ENCODE measurements around the gene COPS3.
"Not testable (repeated sequence)": the region's sequence is repeated elsewhere in the genome, so short reads cannot be mapped to it uniquely, and the experiment has no call there.

COPS3 gene

DNA sequence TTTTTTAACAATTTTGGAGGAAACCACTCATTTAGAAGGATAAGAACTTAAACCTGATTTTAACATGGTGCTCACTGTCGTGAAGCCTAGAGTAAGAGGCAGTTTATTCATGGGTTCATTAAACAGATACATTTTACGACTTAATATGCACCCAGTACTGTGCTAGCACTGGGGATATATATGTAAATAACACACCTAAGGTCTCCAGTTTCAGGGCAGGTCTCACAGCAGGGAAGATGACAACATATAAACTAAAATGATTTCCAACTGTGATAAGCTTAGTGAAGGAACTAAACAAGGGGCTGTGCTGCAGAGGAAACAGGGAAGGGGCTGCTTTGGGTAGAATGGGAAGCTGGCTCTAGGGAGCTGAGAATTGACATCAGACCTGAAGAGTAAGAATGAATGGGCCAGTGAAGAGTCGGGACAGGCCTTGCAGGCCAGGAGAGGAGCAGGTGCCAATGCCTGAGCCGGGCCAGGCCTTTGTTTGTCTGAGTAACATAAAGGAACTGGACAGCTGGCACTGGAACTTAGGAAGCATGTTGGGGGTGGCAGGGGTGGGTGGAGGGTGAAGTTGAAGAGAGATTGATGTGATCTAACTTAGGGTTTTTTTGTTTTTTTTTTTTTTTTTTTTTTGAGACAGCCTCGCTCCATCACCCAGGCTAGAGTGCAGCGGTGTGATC is 34.2 kb upstream of the COPS3 start:
- no peak overlapping the region for H3K9ac ChIP-seq (ENCODE audit: low read length)
- H3K4me1 ChIP-seq (ENCODE audit: control insufficient read depth, insufficient read depth, low read length): no peaks in the 10 kb centered on the region
- H3K36me3 ChIP-seq (ENCODE audit: control insufficient read depth, insufficient read depth, low read length): no peaks in the 10 kb centered on the region
- H3K27me3 ChIP-seq (ENCODE audit: control insufficient read depth, insufficient read depth, low read length): no peaks in the 10 kb centered on the region
- no peak overlapping the region for H3K4me3 ChIP-seq (ENCODE audit: low read length)
- H3K9me3 ChIP-seq (ENCODE audit: control insufficient read depth, low read length): no peaks in the 10 kb centered on the region

DNA sequence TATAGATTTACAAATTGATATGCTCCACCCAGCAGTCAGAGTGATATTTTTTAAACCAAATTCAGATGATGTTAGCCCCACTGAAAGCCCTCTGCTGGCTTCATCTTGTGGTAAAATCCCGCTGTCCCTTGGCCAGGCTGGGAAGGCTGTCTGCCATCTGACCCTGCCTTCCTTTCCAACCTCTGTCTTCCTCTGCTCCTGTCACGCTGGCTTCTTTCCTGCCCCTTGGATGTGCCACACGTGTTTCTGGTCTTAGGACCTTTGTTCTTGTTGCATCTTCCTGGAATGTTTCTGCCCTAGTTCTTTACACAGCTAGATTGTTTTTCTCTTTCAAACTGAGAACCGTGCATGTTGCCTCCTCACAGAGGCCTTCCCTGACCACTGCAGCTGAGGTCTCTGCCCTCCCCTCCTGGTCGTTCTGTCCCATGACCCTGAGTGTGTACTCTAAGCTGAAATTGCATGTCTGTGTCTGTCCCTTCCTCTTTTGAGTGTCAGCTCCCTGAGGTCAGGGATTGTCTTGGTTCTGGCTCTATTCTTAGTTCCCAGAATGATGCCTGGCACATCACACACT is 33.5 kb upstream of the COPS3 start:
- Histone ChIP-seq H3K4me1 (ENCODE audit: control insufficient read depth, insufficient read depth, low read length) (no peaks in the 10 kb centered on the region), H3K9me3 (ENCODE audit: control insufficient read depth, low read length) (no peaks in the 10 kb centered on the region), H3K4me3 (ENCODE audit: low read length) (no peak overlapping the region), H3K9ac (ENCODE audit: low read length) (no peak overlapping the region), H3K36me3 (ENCODE audit: control insufficient read depth, insufficient read depth, low read length) (no peaks in the 10 kb centered on the region), H3K27me3 (ENCODE audit: control insufficient read depth, insufficient read depth, low read length) (no peaks in the 10 kb centered on the region)

DNA sequence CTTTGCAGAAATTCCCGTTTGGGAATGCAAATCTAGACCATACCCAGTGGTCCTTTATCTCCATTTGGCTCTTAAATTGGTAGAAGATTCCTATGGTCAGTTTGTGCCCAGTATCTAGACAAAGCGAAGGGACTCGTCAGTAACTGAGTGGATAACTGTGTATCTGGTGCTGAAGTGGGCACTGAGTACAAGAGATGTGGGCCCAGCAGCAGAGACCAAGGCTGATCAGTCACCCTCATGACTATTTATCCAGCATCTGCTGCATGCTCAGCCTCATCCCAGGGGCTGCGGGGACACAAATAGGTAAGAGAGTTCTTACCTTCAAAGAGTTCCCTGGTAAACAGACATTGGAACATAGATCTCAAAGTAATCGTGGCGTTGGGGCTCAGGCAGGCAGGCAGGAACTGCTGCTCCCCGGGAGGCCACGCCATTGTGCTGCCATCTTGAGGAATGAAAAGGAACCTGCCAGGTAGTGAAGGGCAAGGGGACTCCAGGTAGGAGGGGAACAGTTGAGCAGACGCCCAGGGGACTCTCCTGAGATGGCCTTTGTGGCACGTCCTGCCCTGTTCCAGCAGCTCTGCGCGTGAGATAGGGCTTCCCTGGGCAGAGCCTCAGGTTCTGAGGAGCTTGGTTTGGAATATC is 32.4 kb upstream of the COPS3 start:
- no peaks in the 10 kb centered on the region for H3K27me3 ChIP-seq (ENCODE audit: control insufficient read depth, insufficient read depth, low read length)
- no peak overlapping the region for H3K4me3 ChIP-seq (ENCODE audit: low read length)
- no peak overlapping the region for H3K9ac ChIP-seq (ENCODE audit: low read length)
- no peaks in the 10 kb centered on the region for H3K4me1 ChIP-seq (ENCODE audit: control insufficient read depth, insufficient read depth, low read length)
- no peaks in the 10 kb centered on the region for H3K36me3 ChIP-seq (ENCODE audit: control insufficient read depth, insufficient read depth, low read length)
- H3K9me3 ChIP-seq (ENCODE audit: control insufficient read depth, low read length): no peaks in the 10 kb centered on the region

- Histone ChIP-seq H3K4me3 (ENCODE audit: low read length) (no peak overlapping the region), H3K36me3 (ENCODE audit: control insufficient read depth, insufficient read depth, low read length) (no peaks in the 10 kb centered on the region), H3K9me3 (ENCODE audit: control insufficient read depth, low read length) (no peaks in the 10 kb centered on the region), H3K27me3 (ENCODE audit: control insufficient read depth, insufficient read depth, low read length) (no peaks in the 10 kb centered on the region), H3K4me1 (ENCODE audit: control insufficient read depth, insufficient read depth, low read length) (peaks cover 5% of the 10 kb centered on the region), H3K9ac (ENCODE audit: low read length) (no peak overlapping the region)
These were observed 28.3 kb upstream of the COPS3 start for GRCh38 chr17:17309356-17309755.

GRCh38 chr17:17305281-17305801 is 24.3 kb upstream of the COPS3 start:
- Histone ChIP-seq H3K9me3 (ENCODE audit: control insufficient read depth, low read length) (no peaks in the 10 kb centered on the region), H3K27me3 (ENCODE audit: control insufficient read depth, insufficient read depth, low read length) (peaks cover 4% of the 10 kb centered on the region), H3K36me3 (ENCODE audit: control insufficient read depth, insufficient read depth, low read length) (no peaks in the 10 kb centered on the region), H3K4me3 (ENCODE audit: low read length) (no peak overlapping the region), H3K9ac (ENCODE audit: low read length) (no peak overlapping the region), H3K4me1 (ENCODE audit: control insufficient read depth, insufficient read depth, low read length) (peaks cover 9% of the 10 kb centered on the region)

- H3K4me3 ChIP-seq (ENCODE audit: low read length): no peak overlapping the region
- peaks cover 4% of the 10 kb centered on the region for H3K27me3 ChIP-seq (ENCODE audit: control insufficient read depth, insufficient read depth, low read length)
- H3K4me1 ChIP-seq (ENCODE audit: control insufficient read depth, insufficient read depth, low read length): peaks cover 9% of the 10 kb centered on the region
- no peak overlapping the region for H3K9ac ChIP-seq (ENCODE audit: low read length)
- H3K9me3 ChIP-seq (ENCODE audit: control insufficient read depth, low read length): no peaks in the 10 kb centered on the region
- no peaks in the 10 kb centered on the region for H3K36me3 ChIP-seq (ENCODE audit: control insufficient read depth, insufficient read depth, low read length)
These were observed 23.5 kb upstream of the COPS3 start for GRCh38 chr17:17304521-17304985.

DNA sequence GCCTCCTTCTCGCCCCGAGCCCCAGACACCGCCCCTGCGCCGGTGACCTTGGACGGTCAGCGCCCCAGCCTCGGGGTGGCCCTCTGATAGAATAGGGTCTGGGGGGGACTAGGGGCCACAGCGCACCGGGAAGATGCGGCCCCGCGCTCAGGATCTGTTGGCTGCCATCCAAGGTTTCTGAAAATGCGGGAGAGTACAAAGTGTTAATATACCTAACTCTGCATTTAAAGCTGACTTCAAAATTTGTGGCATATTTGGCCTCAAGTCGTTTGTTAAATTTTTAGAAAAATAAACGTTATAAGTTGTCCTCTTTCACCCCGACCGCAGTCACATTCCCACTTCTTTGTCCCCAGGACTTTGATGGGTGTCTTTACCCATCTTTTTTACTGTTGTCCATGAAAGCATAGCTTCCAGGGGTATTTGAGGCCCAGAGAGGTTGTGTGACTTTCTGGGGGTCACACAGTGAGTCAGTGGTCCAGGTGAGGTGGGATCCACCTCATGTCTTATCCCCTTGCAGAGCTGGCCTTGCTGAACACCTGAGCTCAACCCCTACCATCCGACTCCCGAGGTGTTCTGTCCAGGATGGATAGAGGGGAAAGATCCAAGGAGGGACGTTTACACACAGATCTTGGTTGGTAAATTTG is 22.9 kb upstream of the COPS3 start:
- peaks cover 4% of the 10 kb centered on the region for H3K27me3 ChIP-seq (ENCODE audit: control insufficient read depth, insufficient read depth, low read length)
- peak overlapping the region; percentile 47 for H3K9ac ChIP-seq (ENCODE audit: low read length)
- H3K4me1 ChIP-seq (ENCODE audit: control insufficient read depth, insufficient read depth, low read length): peaks cover 9% of the 10 kb centered on the region
- H3K36me3 ChIP-seq (ENCODE audit: control insufficient read depth, insufficient read depth, low read length): no peaks in the 10 kb centered on the region
- no peaks in the 10 kb centered on the region for H3K9me3 ChIP-seq (ENCODE audit: control insufficient read depth, low read length)
- no peak overlapping the region for H3K4me3 ChIP-seq (ENCODE audit: low read length)

DNA sequence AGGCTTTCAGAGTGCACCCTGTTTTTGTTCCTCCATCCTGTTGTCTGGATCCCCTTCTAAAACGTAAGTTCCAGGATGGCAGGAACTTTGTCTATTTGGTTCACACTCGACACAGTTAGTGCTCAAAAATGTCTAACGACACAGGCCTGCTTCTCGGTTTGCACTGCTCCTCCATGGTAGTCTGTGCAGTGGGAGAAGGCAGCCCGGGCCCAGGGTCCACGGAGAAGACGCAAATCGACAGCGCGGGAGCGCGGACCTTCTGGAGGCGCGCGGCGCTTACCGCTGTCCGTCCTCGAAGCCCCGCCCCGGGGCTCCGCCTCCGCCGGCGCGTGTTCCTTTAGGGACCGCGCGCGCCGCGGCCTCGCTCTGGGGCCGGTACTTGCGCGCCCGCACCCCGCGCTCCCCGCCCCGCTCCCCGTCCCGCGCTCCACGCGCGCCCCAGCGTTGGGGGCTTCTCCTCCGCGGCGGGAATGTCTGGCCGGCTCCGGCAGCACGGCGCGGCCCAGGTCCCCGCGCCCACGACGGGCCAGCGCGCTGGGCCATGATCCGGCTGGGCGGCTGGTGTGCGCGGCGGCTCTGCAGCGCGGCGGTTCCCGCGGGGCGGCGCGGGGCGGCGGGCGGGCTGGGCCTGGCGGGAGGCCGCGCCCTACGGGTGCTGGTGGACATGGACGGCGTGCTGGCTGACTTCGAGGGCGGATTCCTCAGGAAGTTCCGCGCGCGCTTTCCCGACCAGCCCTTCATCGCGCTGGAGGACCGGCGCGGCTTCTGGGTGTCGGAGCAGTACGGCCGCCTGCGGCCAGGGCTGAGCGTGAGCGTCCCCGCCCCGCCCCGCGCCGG is 22.2 kb upstream of the COPS3 start, which contains the start of gene NT5M:
Gene NT5M, plus strand, starts transcription at position 364 of the 837 bp plus-strand sequence. Its CDS starts 178 bp downstream, at position 542.
- Histone ChIP-seq H3K4me3 (ENCODE audit: low read length) (peak within 1 kb of the TSS; percentile 9), H3K4me1 (ENCODE audit: control insufficient read depth, insufficient read depth, low read length) (peaks cover 9% of the 10 kb centered on the region), H3K9ac (ENCODE audit: low read length) (peak within 1 kb of the TSS; percentile 47), H3K27me3 (ENCODE audit: control insufficient read depth, insufficient read depth, low read length) (peaks cover 4% of the 10 kb centered on the region), H3K36me3 (ENCODE audit: control insufficient read depth, insufficient read depth, low read length) (no peaks in the 10 kb centered on the region), H3K9me3 (ENCODE audit: control insufficient read depth, low read length) (no peaks in the 10 kb centered on the region)

GRCh38 chr17:17301659-17302058 is 20.6 kb upstream of the COPS3 start:
- not testable (repeated sequence) for H3K27me3 ChIP-seq (ENCODE audit: control insufficient read depth, insufficient read depth, low read length); H3K36me3 ChIP-seq (ENCODE audit: control insufficient read depth, insufficient read depth, low read length); H3K9ac ChIP-seq (ENCODE audit: low read length); H3K9me3 ChIP-seq (ENCODE audit: control insufficient read depth, low read length); H3K4me1 ChIP-seq (ENCODE audit: control insufficient read depth, insufficient read depth, low read length); H3K4me3 ChIP-seq (ENCODE audit: low read length)

- Histone ChIP-seq H3K27me3 (ENCODE audit: control insufficient read depth, insufficient read depth, low read length) (peaks cover 4% of the 10 kb centered on the region), H3K9me3 (ENCODE audit: control insufficient read depth, low read length) (no peaks in the 10 kb centered on the region), H3K4me3 (ENCODE audit: low read length) (no peak overlapping the region), H3K9ac (ENCODE audit: low read length) (no peak overlapping the region), H3K36me3 (ENCODE audit: control insufficient read depth, insufficient read depth, low read length) (no peaks in the 10 kb centered on the region), H3K4me1 (ENCODE audit: control insufficient read depth, insufficient read depth, low read length) (peaks cover 9% of the 10 kb centered on the region)
These were observed 19.9 kb upstream of the COPS3 start for GRCh38 chr17:17300624-17301568.

Data from mucosa of stomach (tissue), 1 donor.